ENCODE measurements around the gene SHLD1. TPM values are rescaled to one million over a fixed set of nuclear protein-coding genes. Genes with fewer than 3 reads are reported as not detected.

The SHLD1 gene
- polyA plus RNA-seq, 1 donor from 2014 or later = 15.3 TPM

GRCh38 chr20:5716953-5717352, 33.2 kb upstream of the SHLD1 start:
- no peaks in the 10 kb centered on the region for H3K36me3 ChIP-seq (ENCODE audit: insufficient read depth, low read length)
- H2AFZ ChIP-seq (ENCODE audit: low read depth, low read length) = no peak overlapping the region
- H3K9me3 ChIP-seq (ENCODE audit: low read length) = no peaks in the 10 kb centered on the region
- H3K79me2 ChIP-seq (replicated peaks; ENCODE audit: insufficient read depth, low read length) = no peaks in the 10 kb centered on the region
- no peaks in the 10 kb centered on the region for H3K27me3 ChIP-seq (ENCODE audit: insufficient read depth, low read depth, low read length)
- no peak overlapping the region for H3K27ac ChIP-seq (ENCODE audit: low read length)
- no peaks in the 10 kb centered on the region for H3K9me2 ChIP-seq (ENCODE audit: insufficient read depth, low read length)
- no peaks in the 10 kb centered on the region for H3F3A ChIP-seq (ENCODE audit: insufficient read depth, low read length, poor library complexity, severe bottlenecking)
- H3K9ac ChIP-seq (ENCODE audit: low read length) = no peak overlapping the region
- no peak for TF ChIP-seq EZH2 (IDR thresholded peaks at IDR 0.05; ENCODE audit: borderline replicate concordance, insufficient read depth, low read length, poor library complexity, severe bottlenecking)
- no peak overlapping the region for H3K4me2 ChIP-seq (ENCODE audit: low read length)
- no peaks in the 10 kb centered on the region for H4K20me1 ChIP-seq (ENCODE audit: insufficient read depth)
- H3K4me3 ChIP-seq (ENCODE audit: low read length) = no peak overlapping the region

- H3K9me3 ChIP-seq (ENCODE audit: low read length) = no peaks in the 10 kb centered on the region
- no peak overlapping the region for H3K4me3 ChIP-seq (ENCODE audit: low read length)
- no peaks in the 10 kb centered on the region for H4K20me1 ChIP-seq (ENCODE audit: insufficient read depth)
- H3K27ac ChIP-seq (ENCODE audit: low read length) = no peak overlapping the region
- H3K79me2 ChIP-seq (replicated peaks; ENCODE audit: insufficient read depth, low read length) = no peaks in the 10 kb centered on the region
- no peaks in the 10 kb centered on the region for H3K36me3 ChIP-seq (ENCODE audit: insufficient read depth, low read length)
- H3K27me3 ChIP-seq (ENCODE audit: insufficient read depth, low read depth, low read length) = no peaks in the 10 kb centered on the region
- H3F3A ChIP-seq (ENCODE audit: insufficient read depth, low read length, poor library complexity, severe bottlenecking) = no peaks in the 10 kb centered on the region
- no peaks in the 10 kb centered on the region for H3K9me2 ChIP-seq (ENCODE audit: insufficient read depth, low read length)
- no peak for TF ChIP-seq POLR2AphosphoS5 (IDR thresholded peaks at IDR 0.05)
- TF ChIP-seq EP300 (conservative IDR thresholded peaks at IDR 0.05; ENCODE audit: poor library complexity, severe bottlenecking) = no peak
- TF ChIP-seq TAF1 (IDR thresholded peaks at IDR 0.05; ENCODE audit: low read depth) = no peak
- TF ChIP-seq EZH2 (IDR thresholded peaks at IDR 0.05; ENCODE audit: borderline replicate concordance, insufficient read depth, low read length, poor library complexity, severe bottlenecking) = no peak
- no peak for TF ChIP-seq MXI1 (conservative IDR thresholded peaks at IDR 0.05; ENCODE audit: poor library complexity, severe bottlenecking)
- no peak for TF ChIP-seq CTCF (IDR thresholded peaks at IDR 0.05; ENCODE audit: poor library complexity, severe bottlenecking)
- H3K4me2 ChIP-seq (ENCODE audit: low read length) = no peak overlapping the region
- H2AFZ ChIP-seq (ENCODE audit: low read depth, low read length) = no peak overlapping the region
- no peak overlapping the region for H3K9ac ChIP-seq (ENCODE audit: low read length)
Measured at GRCh38 chr20:5718896-5719595, 31.2 kb upstream of the SHLD1 start.

- Histone ChIP-seq H3F3A (ENCODE audit: insufficient read depth, low read length, poor library complexity, severe bottlenecking) (no peaks in the 10 kb centered on the region), H3K9ac (ENCODE audit: low read length) (no peak overlapping the region), H3K4me3 (ENCODE audit: low read length) (no peak overlapping the region), H3K36me3 (ENCODE audit: insufficient read depth, low read length) (no peaks in the 10 kb centered on the region), H2AFZ (ENCODE audit: low read depth, low read length) (no peak overlapping the region), H3K9me3 (ENCODE audit: low read length) (no peaks in the 10 kb centered on the region), H3K79me2 (replicated peaks; ENCODE audit: insufficient read depth, low read length) (no peaks in the 10 kb centered on the region), H3K9me2 (ENCODE audit: insufficient read depth, low read length) (no peaks in the 10 kb centered on the region), H3K27me3 (ENCODE audit: insufficient read depth, low read depth, low read length) (no peaks in the 10 kb centered on the region), H3K4me2 (ENCODE audit: low read length) (no peak overlapping the region), H4K20me1 (ENCODE audit: insufficient read depth) (no peaks in the 10 kb centered on the region), H3K27ac (ENCODE audit: low read length) (no peak overlapping the region)
- TF ChIP-seq EP300 (conservative IDR thresholded peaks at IDR 0.05; ENCODE audit: poor library complexity, severe bottlenecking) (no peak), MXI1 (conservative IDR thresholded peaks at IDR 0.05; ENCODE audit: poor library complexity, severe bottlenecking) (no peak), REST (IDR thresholded peaks at IDR 0.05; ENCODE audit: borderline replicate concordance) (no peak), TAF1 (IDR thresholded peaks at IDR 0.05; ENCODE audit: low read depth) (no peak), POLR2AphosphoS5 (IDR thresholded peaks at IDR 0.05) (no peak), CTCF (IDR thresholded peaks at IDR 0.05; ENCODE audit: poor library complexity, severe bottlenecking) (no peak), SMC3 (conservative IDR thresholded peaks at IDR 0.05; ENCODE audit: poor library complexity) (no peak), RAD21 (conservative IDR thresholded peaks at IDR 0.05) (no peak), EZH2 (IDR thresholded peaks at IDR 0.05; ENCODE audit: borderline replicate concordance, insufficient read depth, low read length, poor library complexity, severe bottlenecking) (no peak)
Measured at GRCh38 chr20:5719861-5720403, 30.3 kb upstream of the SHLD1 start.
